GM12874 (cell line): Measurements from ENCODE around the gene CTNNBIP1.

Source experiments
- TF ChIP-seq, protein P1 (sequence below): IDR thresholded peaks from 2 replicates; pipeline ENCODE4 v1.5.1; 2011; ENCODE audit warnings: low read depth, mild to moderate bottlenecking, control low read depth, low read length, moderate library complexity; ENCODE audit not compliant: insufficient read depth

CTNNBIP1 gene

DNA sequence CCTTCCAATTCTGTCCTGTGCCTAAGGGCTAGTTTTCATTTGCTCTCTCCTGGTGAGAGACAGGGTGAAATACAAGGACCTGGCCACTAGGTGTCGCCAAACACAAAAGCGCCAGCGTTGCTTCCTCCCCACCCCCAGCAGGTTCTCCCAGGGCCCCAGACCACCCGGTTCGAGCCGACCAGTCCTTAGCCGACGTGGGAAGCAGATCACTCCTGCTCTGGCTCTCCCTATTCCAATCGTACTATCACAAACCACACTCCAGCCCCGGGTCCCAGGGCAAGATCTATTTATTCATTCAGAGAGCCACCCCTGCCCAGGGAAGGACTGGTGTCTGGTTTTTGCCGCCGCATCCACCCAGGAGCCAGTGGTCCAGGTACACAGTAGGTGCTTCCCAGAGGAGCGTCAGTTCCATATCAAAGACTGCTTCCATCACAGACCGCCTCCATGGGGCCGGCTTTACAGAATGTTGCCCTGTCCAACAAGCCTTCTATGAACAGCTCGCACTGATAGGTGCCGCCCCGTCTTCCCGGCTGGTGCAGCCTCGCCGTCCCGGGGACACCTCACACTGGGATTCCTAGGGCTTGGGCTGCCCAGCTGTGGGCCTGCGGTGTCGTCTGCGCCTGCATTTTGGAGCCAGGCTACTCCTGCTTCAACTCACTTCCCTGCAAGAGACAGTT is 35.0 kb downstream of the CTNNBIP1 start:
- TF ChIP-seq, protein P1, sequence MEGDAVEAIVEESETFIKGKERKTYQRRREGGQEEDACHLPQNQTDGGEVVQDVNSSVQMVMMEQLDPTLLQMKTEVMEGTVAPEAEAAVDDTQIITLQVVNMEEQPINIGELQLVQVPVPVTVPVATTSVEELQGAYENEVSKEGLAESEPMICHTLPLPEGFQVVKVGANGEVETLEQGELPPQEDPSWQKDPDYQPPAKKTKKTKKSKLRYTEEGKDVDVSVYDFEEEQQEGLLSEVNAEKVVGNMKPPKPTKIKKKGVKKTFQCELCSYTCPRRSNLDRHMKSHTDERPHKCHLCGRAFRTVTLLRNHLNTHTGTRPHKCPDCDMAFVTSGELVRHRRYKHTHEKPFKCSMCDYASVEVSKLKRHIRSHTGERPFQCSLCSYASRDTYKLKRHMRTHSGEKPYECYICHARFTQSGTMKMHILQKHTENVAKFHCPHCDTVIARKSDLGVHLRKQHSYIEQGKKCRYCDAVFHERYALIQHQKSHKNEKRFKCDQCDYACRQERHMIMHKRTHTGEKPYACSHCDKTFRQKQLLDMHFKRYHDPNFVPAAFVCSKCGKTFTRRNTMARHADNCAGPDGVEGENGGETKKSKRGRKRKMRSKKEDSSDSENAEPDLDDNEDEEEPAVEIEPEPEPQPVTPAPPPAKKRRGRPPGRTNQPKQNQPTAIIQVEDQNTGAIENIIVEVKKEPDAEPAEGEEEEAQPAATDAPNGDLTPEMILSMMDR: peak; percentile 92

- TF ChIP-seq, protein P1: no peak
Observed at GRCh38 chr1:9874412-9874811, 35.7 kb downstream of the CTNNBIP1 start.

GRCh38 chr1:9873992-9874391 is 36.1 kb downstream of the CTNNBIP1 start:
- TF ChIP-seq, protein P1: no peak

- TF ChIP-seq, protein P1: no peak
Observed at GRCh38 chr1:9873385-9873784, 36.7 kb downstream of the CTNNBIP1 start.

DNA sequence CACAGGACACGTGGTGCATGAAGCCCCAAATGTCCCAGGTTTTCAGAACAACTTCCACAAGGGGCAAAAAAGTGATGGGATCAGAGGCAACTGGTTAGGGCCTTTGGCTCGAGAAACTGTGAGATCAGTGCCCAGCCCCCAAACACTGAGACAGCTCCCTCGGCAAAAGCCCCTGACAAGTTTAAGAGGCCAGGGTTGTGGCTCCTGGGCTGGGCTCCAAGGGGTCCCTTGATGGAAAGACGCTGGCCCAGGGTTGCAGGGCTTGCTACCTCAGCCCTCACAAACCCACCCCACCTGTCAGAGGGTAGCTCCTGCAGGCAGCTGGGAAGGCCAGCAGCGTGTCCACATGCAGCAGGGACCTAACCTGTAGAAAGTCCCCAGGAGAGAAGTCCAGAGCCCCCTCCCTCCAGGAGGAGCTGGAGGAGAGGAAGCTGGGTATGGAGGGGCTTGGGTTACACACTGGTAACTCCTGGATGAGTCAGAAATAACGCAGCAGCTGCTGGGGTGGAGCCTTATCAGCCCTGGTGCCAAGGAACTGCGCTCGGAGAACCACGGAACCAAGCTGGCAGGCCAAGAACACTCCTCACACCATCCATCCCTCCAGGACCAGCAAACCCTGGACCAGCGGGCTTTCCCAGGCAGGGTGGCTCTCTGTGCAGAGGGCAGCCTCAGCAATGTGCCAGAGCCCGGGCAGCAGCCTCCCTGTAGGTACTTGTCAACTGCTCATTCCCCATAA is 37.5 kb downstream of the CTNNBIP1 start:
- TF ChIP-seq, protein P1: no peak

DNA sequence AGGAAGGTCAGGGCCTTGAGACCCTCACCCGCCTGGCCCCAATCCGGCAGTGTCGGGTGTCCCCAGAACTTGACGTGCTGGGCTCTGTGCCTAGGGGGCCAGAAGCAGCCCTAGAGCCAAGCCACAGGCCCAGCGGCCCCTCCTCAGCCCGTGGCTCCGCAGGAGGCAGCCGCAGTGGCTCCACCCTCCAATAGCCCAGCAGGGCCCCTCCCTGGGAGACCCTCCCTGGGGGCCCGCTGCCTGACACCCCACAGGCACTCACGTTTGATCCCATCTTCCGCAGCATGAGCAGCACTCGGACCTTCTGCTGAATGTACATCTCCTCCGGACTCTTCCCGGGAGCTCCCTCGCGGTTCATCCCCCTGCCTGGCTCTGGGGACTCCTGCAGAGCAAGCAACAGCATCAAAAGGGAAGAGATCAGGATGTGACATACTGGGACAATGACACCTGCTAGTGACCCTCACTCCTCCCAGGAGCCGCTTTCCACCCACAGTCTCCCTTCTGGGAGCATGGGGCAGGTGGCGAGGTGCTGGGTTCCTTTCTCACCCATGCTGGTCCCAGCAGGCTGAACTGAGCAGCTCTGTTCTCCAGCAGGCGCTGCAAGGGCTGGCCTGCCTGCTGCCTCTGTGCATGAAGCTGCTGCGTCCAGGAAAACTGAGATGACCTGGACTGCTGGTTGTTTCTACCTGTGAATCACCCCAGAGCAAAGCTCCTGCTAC is 38.2 kb downstream of the CTNNBIP1 start:
- TF ChIP-seq, protein P1: no peak

GRCh38 chr1:9871021-9871420 is 39.0 kb downstream of the CTNNBIP1 start:
- TF ChIP-seq, protein P1: no peak
